ENCODE data around the gene ME1. TPM values are rescaled to one million over a fixed set of nuclear protein-coding genes. Genes with fewer than 3 reads are reported as not detected.
"Not testable (repeated sequence)": the region's sequence is repeated elsewhere in the genome, so short reads cannot be mapped to it uniquely, and the experiment has no call there.

ME1 gene
- polyA plus RNA-seq, 1 donor = 1.6 TPM

DNA sequence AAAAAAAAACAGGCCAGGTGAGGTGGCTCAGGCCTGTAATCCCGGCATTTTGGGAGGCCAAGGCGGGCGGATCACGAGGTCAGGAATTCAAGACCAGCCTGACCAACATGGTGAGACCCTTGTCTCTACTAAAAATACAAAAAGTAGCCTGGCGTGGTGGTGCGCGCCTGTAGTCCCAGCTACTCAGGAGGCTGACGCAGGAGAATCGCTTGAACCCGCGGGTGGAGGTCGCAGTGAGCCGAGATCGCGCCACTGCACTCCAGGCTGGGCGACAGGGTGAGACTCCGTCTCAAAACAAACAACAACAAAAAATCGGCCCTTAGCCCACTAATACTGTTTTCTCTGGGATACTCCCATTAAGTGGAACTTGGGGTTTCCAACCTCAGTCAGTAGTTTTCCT, 238.9 kb downstream of the ME1 start:
- DNase-seq (ENCODE audit: low read depth) = not testable (repeated sequence)

DNA sequence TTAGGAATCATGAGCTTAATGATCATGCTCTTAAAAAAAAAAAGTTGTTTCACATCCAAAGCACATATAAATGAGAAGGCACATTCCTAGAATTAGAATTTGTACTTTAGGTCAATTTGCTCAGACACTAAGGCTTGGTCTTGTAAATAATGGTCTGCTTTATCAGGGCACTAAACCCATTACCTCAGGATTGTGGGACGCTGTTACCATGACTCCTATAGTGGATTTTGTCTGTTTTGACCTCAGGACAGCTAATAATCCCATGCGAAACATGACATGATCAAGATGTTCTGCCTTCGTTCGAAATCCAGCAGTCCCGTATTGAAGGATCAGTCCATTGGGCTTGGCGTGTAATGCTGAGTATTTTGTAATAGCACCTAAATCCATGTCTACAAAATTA, 240.2 kb downstream of the ME1 start:
- DNase-seq (ENCODE audit: low read depth) = no peak

DNA sequence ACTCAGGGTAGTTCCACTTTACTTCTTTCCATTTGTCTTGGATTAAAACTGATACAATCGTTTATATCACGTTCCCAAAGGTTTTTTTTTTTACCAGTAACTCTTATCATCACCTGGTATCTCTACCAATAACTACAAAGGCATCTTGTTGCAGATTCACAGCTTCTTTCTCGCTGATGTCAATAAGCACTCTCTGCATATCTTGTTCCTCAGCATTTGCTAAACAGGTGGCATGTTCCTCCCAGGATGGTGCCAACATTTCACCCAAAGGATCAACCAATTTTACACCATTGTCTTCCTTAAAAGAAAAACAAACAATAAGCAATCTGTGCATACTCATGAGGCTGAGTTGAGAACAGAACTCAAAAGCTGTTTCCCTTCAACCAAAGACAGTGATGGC, 242.3 kb downstream of the ME1 start:
- no peak for DNase-seq (ENCODE audit: low read depth)

DNA sequence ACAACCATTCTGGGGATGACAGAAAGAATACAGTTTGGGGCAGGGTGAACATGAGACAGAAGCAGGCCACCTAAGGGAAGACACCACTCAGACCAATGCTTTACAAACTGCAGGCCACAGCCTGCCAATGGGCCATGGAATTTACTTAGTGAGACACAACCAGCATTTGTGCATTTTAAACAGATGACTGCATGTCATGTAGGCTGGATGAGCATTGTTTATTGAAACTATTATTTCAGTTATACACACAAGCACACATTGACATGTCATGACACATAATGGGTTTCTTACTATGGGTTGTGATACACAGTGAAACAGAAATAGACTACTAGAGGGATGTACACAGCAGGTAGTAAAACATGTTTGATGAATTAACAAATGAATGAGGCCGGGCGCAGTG, 245.8 kb downstream of the ME1 start:
- DNase-seq (ENCODE audit: low read depth) = no peak

DNA sequence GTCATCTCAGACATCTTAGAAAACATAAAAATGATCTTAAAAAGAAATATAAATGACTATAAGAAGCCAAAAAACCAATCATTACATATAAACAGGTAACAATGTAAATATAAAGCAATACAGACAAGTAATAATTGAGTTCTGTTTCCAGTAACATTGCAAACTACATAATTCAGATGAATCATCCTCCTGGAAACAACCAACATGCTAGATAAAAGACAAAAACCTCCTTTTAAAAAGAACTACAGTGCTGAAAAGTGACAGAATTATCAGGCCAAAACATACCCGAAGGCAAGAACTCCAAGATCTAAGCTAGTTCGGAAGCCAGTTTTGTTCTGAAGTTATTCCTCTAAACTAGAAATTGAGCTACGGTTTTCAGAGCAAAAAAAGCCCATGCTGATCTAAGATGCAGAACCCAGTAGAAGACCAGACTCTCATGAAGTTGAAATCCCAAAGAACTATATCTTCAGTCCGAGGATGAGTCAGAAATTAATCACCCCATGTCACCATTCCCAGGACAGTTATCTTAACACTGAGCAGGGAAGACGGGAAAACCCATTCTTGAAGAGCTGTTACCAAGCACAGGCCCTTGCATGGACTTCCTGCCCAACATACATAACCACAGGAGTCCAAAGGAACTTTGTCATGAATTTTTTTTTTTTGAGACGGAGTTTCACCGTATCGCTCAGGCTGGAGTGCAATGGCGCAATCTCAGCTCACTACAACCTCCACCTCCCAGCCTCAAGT, 247.6 kb downstream of the ME1 start:
- DNase-seq (ENCODE audit: low read depth) = no peak

DNA sequence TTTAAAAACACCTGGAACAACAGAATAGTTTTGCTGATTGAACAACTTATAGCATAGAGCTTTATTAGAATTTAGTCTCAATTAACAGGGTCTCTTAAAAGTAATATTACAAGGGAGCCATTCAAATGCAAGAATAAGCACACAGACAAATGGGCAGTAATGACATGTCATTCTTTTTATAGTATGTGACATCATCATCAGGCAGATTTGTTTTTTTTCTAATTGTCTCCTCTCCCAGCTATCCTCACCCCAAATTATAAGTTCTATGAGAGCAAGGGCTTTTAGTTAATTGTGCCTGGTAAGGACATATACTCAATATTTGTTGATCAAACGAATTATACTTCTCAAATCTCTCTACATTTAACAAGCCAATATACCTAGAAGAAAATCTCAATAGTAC, 248.7 kb downstream of the ME1 start:
- no peak for DNase-seq (ENCODE audit: low read depth)

DNA sequence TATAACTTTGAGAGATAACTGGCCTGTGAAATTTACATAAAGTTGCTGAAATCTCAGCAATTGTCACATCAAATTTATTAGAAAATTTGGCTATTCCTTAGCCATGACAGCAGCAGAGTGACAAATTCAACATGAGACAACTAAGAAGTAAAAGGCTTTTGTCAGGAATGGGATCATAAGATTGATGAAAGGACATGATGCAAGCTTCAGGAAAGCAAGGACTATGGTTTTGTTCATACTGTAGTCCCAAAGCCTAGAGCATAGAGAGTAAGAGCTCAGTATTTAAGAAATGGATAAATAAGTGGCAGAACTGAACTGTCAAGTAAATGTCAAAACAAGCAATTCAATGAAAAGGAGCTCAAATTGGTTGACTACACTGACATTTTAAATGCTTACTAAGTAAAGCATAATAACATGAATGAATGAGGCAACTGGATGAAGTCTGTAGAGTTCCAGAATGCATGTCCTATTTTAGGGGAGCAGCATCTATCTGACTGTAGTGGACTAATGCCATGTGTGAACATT, 250.4 kb downstream of the ME1 start:
- no peak for DNase-seq (ENCODE audit: low read depth)

DNA sequence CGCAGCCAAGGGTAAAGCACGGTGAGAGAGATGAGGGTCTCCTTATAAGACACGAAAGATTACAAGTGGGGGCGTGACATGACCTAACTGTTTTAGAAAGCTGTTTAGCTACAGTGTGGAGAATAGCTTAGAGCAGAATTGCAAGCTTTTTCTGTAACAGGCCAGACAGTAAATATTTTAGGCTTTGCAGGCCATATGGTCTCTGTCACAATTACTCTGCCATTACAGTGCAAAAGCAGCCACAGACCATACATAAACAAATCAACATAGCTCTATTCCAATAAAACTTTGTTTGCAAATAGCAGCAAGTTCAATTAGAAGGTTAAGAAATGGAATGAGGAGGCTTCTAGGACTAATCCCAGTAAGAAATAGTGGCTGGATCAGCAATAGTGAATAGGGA, 254.6 kb downstream of the ME1 start:
- no peak for DNase-seq (ENCODE audit: low read depth)

DNA sequence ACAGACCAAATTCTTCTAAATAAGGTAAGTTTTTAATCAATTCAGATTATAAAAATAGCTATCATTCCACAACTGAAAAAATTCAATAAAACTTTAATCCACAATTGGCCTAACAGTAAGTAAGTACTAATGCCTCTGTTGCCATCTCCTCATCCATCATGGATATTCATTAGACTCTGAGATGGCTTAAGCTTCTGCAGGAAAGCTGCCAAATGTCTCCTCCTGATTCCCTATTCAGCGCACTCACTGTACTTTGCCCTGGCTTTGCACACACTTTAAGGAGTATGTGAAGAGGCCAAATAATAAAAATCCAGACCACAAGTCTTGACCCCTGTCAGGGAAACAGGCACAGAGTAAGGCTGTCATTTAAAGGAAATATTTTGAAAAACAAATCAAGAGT, 261.3 kb downstream of the ME1 start:
- no peak for DNase-seq (ENCODE audit: low read depth)

DNA sequence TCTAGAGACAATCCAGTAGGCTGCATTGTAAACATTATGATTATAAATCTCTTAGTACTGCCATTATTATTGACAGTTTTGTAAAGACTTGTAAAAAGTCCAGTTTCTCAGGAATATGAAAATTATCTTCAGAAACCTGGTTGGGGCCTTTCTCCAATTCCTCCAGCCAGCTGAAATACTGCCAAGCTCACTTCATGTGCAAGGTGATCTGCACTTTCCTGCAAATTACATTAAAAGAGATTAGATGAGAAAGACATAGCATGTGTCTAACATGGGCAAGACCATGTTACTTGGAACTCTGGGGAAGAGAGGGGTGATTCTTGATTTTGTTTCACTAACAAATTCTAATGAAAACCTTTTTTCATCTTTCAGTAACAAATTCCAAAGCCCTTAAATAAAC, 261.7 kb downstream of the ME1 start:
- no peak for DNase-seq (ENCODE audit: low read depth)

DNA sequence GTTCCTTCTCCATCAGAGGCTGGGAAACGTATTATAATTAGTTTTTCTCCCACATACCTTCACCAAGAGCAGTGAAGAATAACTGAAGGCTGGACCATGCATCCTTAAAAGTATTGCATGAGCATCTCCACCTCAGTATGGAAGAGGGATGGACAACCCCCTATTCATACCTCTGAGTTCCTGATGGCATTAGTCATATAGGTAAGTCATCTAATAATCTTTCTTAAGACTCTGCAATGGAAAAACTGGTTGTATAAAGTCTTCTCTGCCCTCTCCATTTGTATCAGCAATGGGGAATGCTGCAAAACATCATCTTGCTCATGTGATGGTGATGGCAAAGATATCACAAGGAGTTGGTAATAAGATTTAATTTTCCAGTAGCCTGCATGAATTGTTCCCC, 262.3 kb downstream of the ME1 start:
- DNase-seq (ENCODE audit: low read depth) = no peak

DNA sequence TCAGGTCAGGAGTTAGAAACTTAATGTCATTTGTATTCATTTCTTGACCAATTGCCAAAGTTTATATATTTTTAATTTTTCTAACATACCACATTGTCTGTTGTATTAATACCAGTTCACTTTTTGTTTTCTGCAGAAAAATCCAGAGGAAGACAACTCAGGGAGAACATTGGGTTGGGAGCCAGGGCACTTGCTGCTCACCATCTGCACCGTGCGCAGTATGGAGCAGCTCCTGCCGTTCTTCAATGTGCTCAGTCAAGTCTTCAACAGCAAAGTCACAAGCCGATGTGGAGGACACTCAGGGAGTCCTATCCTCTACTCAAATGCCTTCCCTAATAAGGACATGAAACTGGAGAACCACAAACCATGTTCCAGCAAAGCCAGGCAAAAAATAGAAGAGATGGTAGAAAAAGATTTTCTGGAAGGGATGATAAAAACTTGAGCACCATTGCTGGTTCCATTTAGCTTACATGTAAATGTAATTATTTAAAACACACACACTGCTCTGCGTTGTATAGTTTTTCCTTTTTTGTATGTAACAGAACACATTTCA, 263.0 kb downstream of the ME1 start:
- DNase-seq (ENCODE audit: low read depth) = no peak

Other genes with a start within 250 kb of the ME1 start
- gene PGM3, start 237.8 kb downstream of the ME1 start, polyA plus RNA-seq (ENCODE audit: insufficient read length) = 34.7 TPM
- 3.0 TPM for gene RWDD2A, start 237.7 kb downstream of the ME1 start, polyA plus RNA-seq (ENCODE audit: insufficient read length)
- gene PRSS35, start 81.5 kb upstream of the ME1 start, polyA plus RNA-seq (ENCODE audit: insufficient read length) = 18.8 TPM